ENCODE results near the gene SYNGR2. TPM values are rescaled to one million over a fixed set of nuclear protein-coding genes. Genes with fewer than 3 reads are reported as not detected.

The SYNGR2 gene
- total RNA-seq, 1 experiment from 2014 or later, result 169 TPM

DNA sequence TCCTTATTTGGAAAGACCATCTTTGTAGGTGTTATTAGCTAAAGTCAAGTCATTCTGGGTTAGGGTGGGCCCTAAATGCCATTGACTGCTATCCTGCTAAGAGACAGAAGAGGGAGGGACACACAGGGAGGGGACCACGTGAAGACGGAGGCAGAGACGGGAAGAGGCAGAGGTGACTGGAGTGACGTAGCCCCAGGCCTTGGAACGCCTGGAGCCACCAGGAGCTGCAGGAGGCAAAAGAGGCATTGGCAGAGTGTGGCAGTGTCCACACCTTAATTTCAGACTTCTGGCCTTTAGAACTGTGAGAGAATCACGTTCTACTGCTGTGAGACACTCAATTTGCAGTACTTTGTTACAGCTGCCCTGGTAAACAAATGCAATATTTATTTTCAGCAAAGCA, 32.1 kb downstream of the SYNGR2 start:
- Mint-ChIP-seq H3K4me3 (ENCODE audit: unreplicated experiment) (no peak overlapping the region), H3K27me3 (ENCODE audit: insufficient read depth, unreplicated experiment) (no peaks in the 10 kb centered on the region), H3K36me3 (ENCODE audit: insufficient read depth, unreplicated experiment) (peaks cover 29% of the 10 kb centered on the region), H3K9me3 (ENCODE audit: unreplicated experiment) (no peaks in the 10 kb centered on the region), H3K27ac (ENCODE audit: unreplicated experiment) (no peak overlapping the region), H3K4me1 (ENCODE audit: low read depth, unreplicated experiment) (peaks cover 8% of the 10 kb centered on the region)
- ChIA-PET POLR2A (no interaction called here), CTCF (no interaction called here)
- intact Hi-C loops (cut with micrococcal nuclease; ENCODE audit: unreplicated experiment), result no loop called here
- Histone ChIP-seq H3K4me3 (ENCODE audit: low read depth, low read length) (no peak overlapping the region), H3K36me3 (ENCODE audit: control insufficient read depth, insufficient read depth, low read length) (peaks cover 4% of the 10 kb centered on the region), H3K4me1 (peaks cover 11% of the 10 kb centered on the region), H3K27me3 (replicated peaks; ENCODE audit: control insufficient read depth, insufficient read depth, low read length) (no peaks in the 10 kb centered on the region), H3K9me3 (no peaks in the 10 kb centered on the region)
- no TSS peak for BruUV-seq (replicated peaks)
- TF ChIP-seq, protein P1, sequence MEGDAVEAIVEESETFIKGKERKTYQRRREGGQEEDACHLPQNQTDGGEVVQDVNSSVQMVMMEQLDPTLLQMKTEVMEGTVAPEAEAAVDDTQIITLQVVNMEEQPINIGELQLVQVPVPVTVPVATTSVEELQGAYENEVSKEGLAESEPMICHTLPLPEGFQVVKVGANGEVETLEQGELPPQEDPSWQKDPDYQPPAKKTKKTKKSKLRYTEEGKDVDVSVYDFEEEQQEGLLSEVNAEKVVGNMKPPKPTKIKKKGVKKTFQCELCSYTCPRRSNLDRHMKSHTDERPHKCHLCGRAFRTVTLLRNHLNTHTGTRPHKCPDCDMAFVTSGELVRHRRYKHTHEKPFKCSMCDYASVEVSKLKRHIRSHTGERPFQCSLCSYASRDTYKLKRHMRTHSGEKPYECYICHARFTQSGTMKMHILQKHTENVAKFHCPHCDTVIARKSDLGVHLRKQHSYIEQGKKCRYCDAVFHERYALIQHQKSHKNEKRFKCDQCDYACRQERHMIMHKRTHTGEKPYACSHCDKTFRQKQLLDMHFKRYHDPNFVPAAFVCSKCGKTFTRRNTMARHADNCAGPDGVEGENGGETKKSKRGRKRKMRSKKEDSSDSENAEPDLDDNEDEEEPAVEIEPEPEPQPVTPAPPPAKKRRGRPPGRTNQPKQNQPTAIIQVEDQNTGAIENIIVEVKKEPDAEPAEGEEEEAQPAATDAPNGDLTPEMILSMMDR (IDR thresholded peaks at IDR 0.05; ENCODE audit: insufficient read depth in 1 of 2, low read depth in 1 of 2, low read length in 1 of 2, severe bottlenecking in 1 of 2, unreplicated experiment in 1 of 2), result no peak
- DNase-seq, result no peak

DNA sequence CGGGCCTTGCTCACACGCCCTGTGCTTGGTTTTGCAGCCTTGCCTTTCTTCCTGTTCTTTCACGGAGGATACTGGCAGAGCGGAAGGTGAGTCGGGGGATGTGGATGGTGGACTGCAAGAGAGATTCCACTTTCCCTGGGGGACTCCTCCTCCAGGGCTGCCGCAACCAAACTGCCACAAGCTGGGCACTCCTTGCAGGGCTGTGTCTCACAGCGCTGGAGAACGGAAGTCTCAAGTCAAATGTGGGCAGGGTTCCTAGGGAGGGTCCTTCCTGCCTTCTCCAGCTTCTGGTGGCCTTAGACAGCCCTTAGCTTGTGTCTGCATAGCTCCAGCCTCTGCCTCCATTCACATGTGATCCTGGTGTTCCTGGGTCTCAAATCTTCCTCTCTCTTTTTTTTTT, 34.3 kb downstream of the SYNGR2 start:
- H3K4me1 Mint-ChIP-seq (ENCODE audit: low read depth, unreplicated experiment), result peaks cover 8% of the 10 kb centered on the region
- no peaks in the 10 kb centered on the region for H3K9me3 Mint-ChIP-seq (ENCODE audit: unreplicated experiment)
- H3K4me3 Mint-ChIP-seq (ENCODE audit: unreplicated experiment), result no peak overlapping the region
- H3K27me3 Mint-ChIP-seq (ENCODE audit: insufficient read depth, unreplicated experiment), result no peaks in the 10 kb centered on the region
- peaks cover 4% of the 10 kb centered on the region for H3K36me3 ChIP-seq (ENCODE audit: control insufficient read depth, insufficient read depth, low read length)
- peaks cover 11% of the 10 kb centered on the region for H3K4me1 ChIP-seq
- TF ChIP-seq, protein P1 (IDR thresholded peaks at IDR 0.05; ENCODE audit: insufficient read depth in 1 of 2, low read depth in 1 of 2, low read length in 1 of 2, severe bottlenecking in 1 of 2, unreplicated experiment in 1 of 2), result no peak
- H3K4me3 ChIP-seq (ENCODE audit: low read depth, low read length), result no peak overlapping the region
- no peaks in the 10 kb centered on the region for H3K9me3 ChIP-seq
- H3K27ac Mint-ChIP-seq (ENCODE audit: unreplicated experiment), result no peak overlapping the region
- ChIA-PET POLR2A (interaction anchor here (1.3 kb wide), 1 partner anchor 16 kb away, joined by 4 read pairs; the partner anchor contains the start of genes AFMID and TK1), CTCF (no interaction called here)
- BruUV-seq (replicated peaks), result no TSS peak
- H3K27me3 ChIP-seq (replicated peaks; ENCODE audit: control insufficient read depth, insufficient read depth, low read length), result no peaks in the 10 kb centered on the region
- DNase-seq, result no peak
- peaks cover 15% of the 10 kb centered on the region for H3K36me3 Mint-ChIP-seq (ENCODE audit: insufficient read depth, unreplicated experiment)
- intact Hi-C loops (cut with micrococcal nuclease; ENCODE audit: unreplicated experiment), result no loop called here

DNA sequence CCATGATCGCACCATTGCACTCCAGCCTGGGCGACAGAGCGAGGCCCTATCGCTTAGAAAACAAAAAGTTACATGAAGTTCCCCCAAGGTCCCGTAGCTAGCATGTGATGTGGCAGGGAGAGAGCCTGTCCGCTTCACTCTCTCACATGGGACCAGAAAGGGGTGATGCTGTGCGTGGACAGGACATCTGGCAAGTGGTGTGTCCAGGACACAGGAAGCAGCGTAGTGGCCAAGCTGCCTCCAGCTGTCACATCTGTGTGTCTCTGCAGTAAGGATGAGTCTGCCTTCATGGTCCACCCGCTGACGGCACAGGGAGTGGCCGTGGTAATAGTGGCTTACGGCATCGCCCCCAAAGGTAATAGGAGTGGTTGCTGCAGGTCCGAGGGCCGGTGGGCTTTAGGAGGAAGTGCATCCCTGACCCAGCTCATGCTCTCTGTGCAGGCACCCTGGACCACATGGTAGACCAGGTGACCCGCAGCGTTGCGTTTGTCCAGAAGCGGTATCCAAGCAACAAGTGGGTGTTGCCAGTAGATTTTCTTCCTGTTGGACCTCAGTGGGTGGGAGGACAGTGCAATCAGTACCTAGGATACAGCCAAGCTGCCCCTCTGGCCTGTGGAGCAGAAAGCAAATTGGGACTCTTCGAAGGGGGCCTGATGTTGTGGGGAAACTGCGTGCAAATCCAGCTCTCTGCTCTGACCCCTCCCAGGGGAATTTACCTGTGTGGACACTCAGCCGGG, 36.2 kb downstream of the SYNGR2 start:
- Mint-ChIP-seq H3K4me1 (ENCODE audit: low read depth, unreplicated experiment) (no peaks in the 10 kb centered on the region), H3K36me3 (ENCODE audit: insufficient read depth, unreplicated experiment) (peaks cover under 1% of the 10 kb centered on the region), H3K4me3 (ENCODE audit: unreplicated experiment) (no peak overlapping the region), H3K9me3 (ENCODE audit: unreplicated experiment) (no peaks in the 10 kb centered on the region), H3K27ac (ENCODE audit: unreplicated experiment) (no peak overlapping the region), H3K27me3 (ENCODE audit: insufficient read depth, unreplicated experiment) (no peaks in the 10 kb centered on the region)
- Histone ChIP-seq H3K4me1 (peaks cover 2% of the 10 kb centered on the region), H3K4me3 (ENCODE audit: low read depth, low read length) (no peak overlapping the region), H3K36me3 (ENCODE audit: control insufficient read depth, insufficient read depth, low read length) (peaks cover 2% of the 10 kb centered on the region), H3K9me3 (no peaks in the 10 kb centered on the region), H3K27me3 (replicated peaks; ENCODE audit: control insufficient read depth, insufficient read depth, low read length) (no peaks in the 10 kb centered on the region)
- BruUV-seq (replicated peaks), result no TSS peak
- POLR2A ChIA-PET, result interaction anchor here (1.0 kb wide), 1 partner anchor 18 kb away, joined by 3 read pairs; the partner anchor contains the start of genes AFMID and TK1
- CTCF ChIA-PET, result interaction anchor here (1.7 to 2.9 kb wide), 2 partner anchors 18 to 28 kb away, joined by 4 to 9 read pairs; partner anchors contain the start of genes AFMID and TK1
- intact Hi-C loops (cut with micrococcal nuclease; ENCODE audit: unreplicated experiment), result no loop called here
- TF ChIP-seq, protein P1 (IDR thresholded peaks at IDR 0.05; ENCODE audit: insufficient read depth in 1 of 2, low read depth in 1 of 2, low read length in 1 of 2, severe bottlenecking in 1 of 2, unreplicated experiment in 1 of 2), result no peak
- DNase-seq, result no peak
